Measurements from ENCODE around the gene MGMT. TPM values are rescaled to one million over a fixed set of nuclear protein-coding genes. Genes with fewer than 3 reads are reported as not detected.
"Not testable (repeated sequence)": the region's sequence is repeated elsewhere in the genome, so short reads cannot be mapped to it uniquely, and the experiment has no call there.

The MGMT gene
- total and polyA plus RNA-seq, 4 donors, result 9.9 to 39.6 (median 23.2) TPM

DNA sequence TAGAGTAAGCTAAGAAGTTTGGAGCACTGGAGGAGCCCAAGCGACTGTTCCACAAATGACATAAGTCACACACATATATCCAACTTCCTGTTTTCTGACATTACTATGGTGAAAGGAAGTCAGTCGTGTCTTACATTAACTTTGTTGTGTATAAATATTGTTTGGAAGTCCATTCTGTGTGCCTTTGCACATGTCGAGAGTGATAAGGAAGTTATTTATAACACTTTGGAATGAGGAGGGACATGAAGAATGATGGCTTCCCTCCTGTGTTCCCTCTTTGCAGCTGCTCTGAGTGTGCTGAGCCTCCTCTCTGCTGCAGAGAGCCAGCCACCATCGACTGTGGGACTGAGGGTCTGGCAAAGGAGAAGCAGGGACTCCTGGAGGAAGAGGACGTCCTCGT lies 40.4 kb upstream of the MGMT start:
- Histone ChIP-seq H3K27ac (ENCODE audit: low read depth in 1 of 2, low read length in 1 of 2) (no peak overlapping the region), H3K9ac (ENCODE audit: insufficient read depth in 1 of 2, low read length in 2 of 2) (no peak overlapping the region), H3K27me3 (ENCODE audit: control insufficient read depth in 3 of 3, insufficient read depth in 3 of 3, low read length in 2 of 3) (peaks cover 3 to 13% (median 6%) of the 10 kb centered on the region in 3 donors), H3K4me3 (no peak overlapping the region), H3K4me1 (ENCODE audit: control insufficient read depth in 5 of 5, insufficient read depth in 5 of 5, low read length in 5 of 5) (peaks cover 0 to 4% (median 0%) of the 10 kb centered on the region in 5 donors), H3K9me3 (ENCODE audit: control insufficient read depth in 4 of 4, insufficient read depth in 3 of 4, low read length in 3 of 4) (peaks cover 0 to 5% (median 0%) of the 10 kb centered on the region in 4 donors), H3K36me3 (ENCODE audit: control insufficient read depth in 4 of 4, insufficient read depth in 4 of 4, low read length in 4 of 4) (no peaks in the 10 kb centered on the region)
- DNase-seq, result peak in 2 of 3 donors; percentile 43 to 44
- TF ChIP-seq, protein P1, sequence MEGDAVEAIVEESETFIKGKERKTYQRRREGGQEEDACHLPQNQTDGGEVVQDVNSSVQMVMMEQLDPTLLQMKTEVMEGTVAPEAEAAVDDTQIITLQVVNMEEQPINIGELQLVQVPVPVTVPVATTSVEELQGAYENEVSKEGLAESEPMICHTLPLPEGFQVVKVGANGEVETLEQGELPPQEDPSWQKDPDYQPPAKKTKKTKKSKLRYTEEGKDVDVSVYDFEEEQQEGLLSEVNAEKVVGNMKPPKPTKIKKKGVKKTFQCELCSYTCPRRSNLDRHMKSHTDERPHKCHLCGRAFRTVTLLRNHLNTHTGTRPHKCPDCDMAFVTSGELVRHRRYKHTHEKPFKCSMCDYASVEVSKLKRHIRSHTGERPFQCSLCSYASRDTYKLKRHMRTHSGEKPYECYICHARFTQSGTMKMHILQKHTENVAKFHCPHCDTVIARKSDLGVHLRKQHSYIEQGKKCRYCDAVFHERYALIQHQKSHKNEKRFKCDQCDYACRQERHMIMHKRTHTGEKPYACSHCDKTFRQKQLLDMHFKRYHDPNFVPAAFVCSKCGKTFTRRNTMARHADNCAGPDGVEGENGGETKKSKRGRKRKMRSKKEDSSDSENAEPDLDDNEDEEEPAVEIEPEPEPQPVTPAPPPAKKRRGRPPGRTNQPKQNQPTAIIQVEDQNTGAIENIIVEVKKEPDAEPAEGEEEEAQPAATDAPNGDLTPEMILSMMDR (IDR thresholded peaks at IDR 0.05; ENCODE audit: control extremely low read depth, extremely low read depth), result no peak
- 12 to 28% methylated on average over 6 of the region's 6 CpGs for WGBS, 2 donors
- ATAC-seq (ENCODE audit: insufficient read depth, low FRiP score), result no peak

DNA sequence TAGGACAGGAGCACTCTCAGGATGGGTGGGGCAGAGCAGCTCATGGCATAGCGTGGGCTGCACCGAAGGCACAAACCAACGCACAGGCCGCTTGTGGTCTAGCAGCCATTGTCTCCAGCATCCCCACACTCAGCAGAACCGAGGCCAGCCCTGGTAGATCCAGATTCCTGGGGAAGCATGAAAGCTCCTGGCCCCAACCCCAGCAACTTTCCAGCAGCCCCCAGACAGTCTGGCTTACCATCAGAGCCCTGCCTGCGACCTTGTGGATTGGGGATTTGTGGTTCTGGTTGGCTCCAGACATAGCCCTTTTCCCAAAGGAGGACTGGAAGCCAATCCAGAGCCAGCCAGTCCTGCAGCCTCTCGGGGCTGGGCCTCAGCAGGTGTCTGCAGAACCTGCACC lies 33.8 kb upstream of the MGMT start:
- TF ChIP-seq, protein P1 (IDR thresholded peaks at IDR 0.05; ENCODE audit: control extremely low read depth, extremely low read depth), result no peak
- no peak for DNase-seq
- H3K36me3 ChIP-seq (ENCODE audit: control insufficient read depth in 4 of 4, insufficient read depth in 4 of 4, low read length in 4 of 4), result no peaks in the 10 kb centered on the region
- H3K4me1 ChIP-seq (ENCODE audit: control insufficient read depth in 5 of 5, insufficient read depth in 5 of 5, low read length in 5 of 5), result no peaks in the 10 kb centered on the region
- no peak overlapping the region for H3K9ac ChIP-seq (ENCODE audit: insufficient read depth in 1 of 2, low read length in 2 of 2)
- H3K27ac ChIP-seq (ENCODE audit: low read depth in 1 of 2, low read length in 1 of 2), result no peak overlapping the region
- no peak overlapping the region for H3K4me3 ChIP-seq
- whole genome bisulfite sequencing, 2 donors, result 89 to 91% methylated on average over 7 of the region's 7 CpGs
- peaks cover 0 to 8% (median 3%) of the 10 kb centered on the region in 4 donors for H3K9me3 ChIP-seq (ENCODE audit: control insufficient read depth in 4 of 4, insufficient read depth in 3 of 4, low read length in 3 of 4)
- no peak for ATAC-seq (ENCODE audit: insufficient read depth, low FRiP score)
- H3K27me3 ChIP-seq (ENCODE audit: control insufficient read depth in 3 of 3, insufficient read depth in 3 of 3, low read length in 2 of 3), result peaks cover 0 to 7% (median 6%) of the 10 kb centered on the region in 3 donors

DNA sequence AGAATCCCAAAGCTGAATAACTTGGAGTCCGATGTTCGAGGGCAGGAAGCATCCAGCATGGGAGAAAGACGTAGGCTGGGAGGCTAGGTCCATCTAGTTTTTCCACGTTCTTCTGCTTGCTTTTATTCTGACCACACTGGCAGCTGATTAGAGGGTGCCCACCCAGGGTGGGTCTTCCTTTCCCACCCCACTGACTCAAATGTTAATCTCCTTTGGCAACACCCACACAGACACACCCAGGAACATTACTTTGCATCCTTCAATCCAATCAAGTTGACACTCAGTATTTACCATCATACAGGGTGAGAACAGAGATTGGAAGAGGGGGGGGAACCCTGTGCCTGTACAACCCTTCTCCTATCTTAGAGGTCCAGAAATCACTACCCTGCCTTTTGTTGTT lies 31.3 kb upstream of the MGMT start:
- not testable (repeated sequence) for H3K9ac ChIP-seq (ENCODE audit: insufficient read depth in 1 of 2, low read length in 2 of 2); H3K4me1 ChIP-seq (ENCODE audit: control insufficient read depth in 5 of 5, insufficient read depth in 5 of 5, low read length in 5 of 5); ATAC-seq (ENCODE audit: insufficient read depth, low FRiP score); H3K27me3 ChIP-seq (ENCODE audit: control insufficient read depth in 3 of 3, insufficient read depth in 3 of 3, low read length in 2 of 3); H3K4me3 ChIP-seq; H3K27ac ChIP-seq (ENCODE audit: low read depth in 1 of 2, low read length in 1 of 2); DNase-seq; H3K36me3 ChIP-seq (ENCODE audit: control insufficient read depth in 4 of 4, insufficient read depth in 4 of 4, low read length in 4 of 4); H3K9me3 ChIP-seq (ENCODE audit: control insufficient read depth in 4 of 4, insufficient read depth in 3 of 4, low read length in 3 of 4)
- 87 to 88% methylated on average over 4 of the region's 4 CpGs for WGBS, 2 donors

DNA sequence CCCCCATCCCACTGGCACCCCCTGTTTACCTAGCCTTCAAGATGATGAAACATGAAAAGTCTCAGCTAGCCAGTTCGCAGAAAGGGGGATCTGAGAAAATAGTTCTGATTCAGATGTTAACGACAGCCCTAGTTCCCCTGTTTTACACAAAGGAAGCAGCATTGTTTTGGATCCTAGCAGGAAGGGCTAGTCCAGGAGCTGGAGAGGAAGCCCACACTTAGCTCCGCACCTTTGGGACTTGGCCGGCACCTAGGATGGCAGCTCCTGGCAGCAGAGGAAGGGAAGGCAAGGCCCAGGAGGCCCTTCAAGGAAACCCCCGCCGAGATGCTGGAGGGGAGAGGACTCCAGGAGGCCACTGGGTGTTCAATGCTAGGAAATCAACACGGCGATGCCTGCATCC lies 29.0 kb upstream of the MGMT start:
- TF ChIP-seq, protein P1 (IDR thresholded peaks at IDR 0.05; ENCODE audit: control extremely low read depth, extremely low read depth), result no peak
- 76 to 77% methylated on average over 8 of the region's 8 CpGs for WGBS, 2 donors

More for the DNA sequence above, 29.0 kb upstream of the MGMT start:
- H3K9ac ChIP-seq (ENCODE audit: insufficient read depth in 1 of 2, low read length in 2 of 2), result no peak overlapping the region
- peaks cover 0 to 8% (median 0%) of the 10 kb centered on the region in 3 donors for H3K27me3 ChIP-seq (ENCODE audit: control insufficient read depth in 3 of 3, insufficient read depth in 3 of 3, low read length in 2 of 3)
- no peak for DNase-seq
- no peak overlapping the region for H3K27ac ChIP-seq (ENCODE audit: low read depth in 1 of 2, low read length in 1 of 2)
- peaks cover 0 to 7% (median 3%) of the 10 kb centered on the region in 4 donors for H3K9me3 ChIP-seq (ENCODE audit: control insufficient read depth in 4 of 4, insufficient read depth in 3 of 4, low read length in 3 of 4)
- no peaks in the 10 kb centered on the region for H3K4me1 ChIP-seq (ENCODE audit: control insufficient read depth in 5 of 5, insufficient read depth in 5 of 5, low read length in 5 of 5)
- H3K36me3 ChIP-seq (ENCODE audit: control insufficient read depth in 4 of 4, insufficient read depth in 4 of 4, low read length in 4 of 4), result no peaks in the 10 kb centered on the region
- no peak overlapping the region for H3K4me3 ChIP-seq
- no peak for ATAC-seq (ENCODE audit: insufficient read depth, low FRiP score)
